ENCODE measurements around the gene KCNA5.

The KCNA5 gene

DNA sequence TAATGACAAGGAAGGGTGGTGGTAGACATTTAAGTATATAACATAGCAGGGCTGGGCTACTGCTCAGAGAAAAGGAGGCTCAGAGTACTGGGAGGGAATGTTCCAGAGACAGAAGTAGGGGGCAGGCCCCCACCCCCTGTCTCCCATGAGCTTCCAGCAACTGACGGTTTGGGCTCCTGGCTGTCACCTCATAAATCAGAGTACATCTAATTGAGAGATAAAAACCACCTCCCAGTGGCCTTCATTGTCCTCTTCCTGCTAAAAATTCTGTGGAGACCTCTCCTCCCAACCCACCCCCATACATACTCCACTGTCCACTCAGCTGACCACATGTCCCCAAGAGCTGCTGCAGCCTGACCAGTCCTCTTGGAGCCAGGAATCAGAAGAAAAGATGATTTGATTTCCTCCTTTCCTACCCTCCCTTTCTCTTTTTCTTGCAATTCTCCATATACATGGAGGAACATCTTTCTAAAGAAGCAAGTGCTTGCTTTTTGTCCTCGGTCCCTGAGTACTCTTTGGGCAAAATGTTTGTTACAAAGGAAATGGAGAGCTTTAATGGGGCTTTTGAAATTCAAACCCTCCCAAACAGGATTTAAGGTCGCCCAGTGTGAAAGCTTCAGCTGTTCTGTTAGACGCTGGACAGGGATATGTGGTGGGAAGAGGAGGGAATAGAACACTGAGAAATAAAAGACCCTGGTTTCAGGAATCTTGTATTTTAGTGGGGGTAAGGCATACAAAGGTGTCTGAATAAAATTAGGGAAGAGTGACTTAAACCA, 16.4 kb upstream of the KCNA5 start:
- DNase-seq: no peak

- no peak for DNase-seq
Measured at GRCh38 chr12:5030066-5030465, 13.6 kb upstream of the KCNA5 start.

DNA sequence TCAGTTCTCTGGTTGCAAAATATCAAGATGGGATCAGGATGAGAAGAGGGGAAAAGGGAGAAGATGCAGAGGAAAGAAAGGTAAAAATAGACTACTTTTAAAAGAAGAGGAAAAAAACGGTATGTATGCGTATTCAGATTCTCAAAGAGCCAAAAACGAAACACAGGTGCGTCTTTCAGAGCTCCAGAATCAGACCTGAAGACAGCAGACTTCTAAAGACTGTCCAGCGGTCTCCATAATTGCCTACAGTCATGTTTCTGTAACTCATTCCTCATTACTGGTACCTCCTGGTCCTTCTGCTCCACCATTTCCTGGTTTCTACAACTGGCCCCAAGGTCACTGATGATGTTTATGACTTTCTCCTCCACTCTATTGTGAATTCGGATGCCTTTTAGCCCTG, 12.4 kb upstream of the KCNA5 start:
- DNase-seq: no peak

GRCh38 chr12:5031958-5032357, 11.7 kb upstream of the KCNA5 start:
- no peak for DNase-seq

GRCh38 chr12:5032821-5033220, 10.9 kb upstream of the KCNA5 start:
- no peak for DNase-seq

DNA sequence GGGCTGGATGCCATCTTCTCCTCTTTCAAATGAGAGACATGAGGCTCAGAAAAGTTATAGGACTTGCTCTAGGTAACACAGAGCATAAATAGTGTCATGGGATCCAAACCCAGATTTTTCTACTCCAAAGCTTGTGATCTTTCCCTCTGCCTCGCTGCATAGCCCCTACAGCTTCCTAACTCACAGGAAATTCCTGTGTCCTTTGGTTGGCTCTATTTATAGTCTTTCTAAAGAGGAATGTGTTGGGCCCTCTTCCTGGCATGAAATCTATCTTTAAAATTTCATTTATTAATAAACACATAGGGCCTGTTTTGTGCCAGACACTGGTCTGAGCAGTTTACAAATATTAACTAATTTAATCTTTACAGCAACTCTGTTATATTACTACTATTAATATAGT, 9.8 kb upstream of the KCNA5 start:
- no peak for DNase-seq

- no peak for DNase-seq
Measured at GRCh38 chr12:5034603-5035002, 9.1 kb upstream of the KCNA5 start.

- no peak for DNase-seq
Measured at GRCh38 chr12:5035618-5036017, 8.1 kb upstream of the KCNA5 start.

DNA sequence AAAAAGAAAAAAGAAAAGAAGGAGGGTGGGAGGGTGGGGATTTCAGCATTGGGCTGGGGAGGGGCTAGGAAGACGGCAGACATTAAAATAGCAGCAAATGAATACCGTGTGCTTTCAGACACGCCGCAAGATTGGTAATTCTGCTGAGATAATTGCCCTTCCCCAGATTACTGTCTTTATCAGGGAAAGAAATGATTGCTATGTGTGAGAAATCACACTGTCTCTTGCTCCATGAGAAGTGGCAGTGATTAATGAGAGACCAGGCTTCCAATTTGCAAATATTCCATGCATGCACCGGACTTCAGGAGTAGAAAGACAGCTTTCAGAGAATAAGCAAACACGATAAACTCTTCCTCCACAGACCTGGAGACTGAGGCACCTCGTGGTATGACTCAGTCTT, 7.6 kb upstream of the KCNA5 start:
- DNase-seq: no peak

- DNase-seq: no peak
Measured at GRCh38 chr12:5037795-5038357, 5.8 kb upstream of the KCNA5 start.

DNA sequence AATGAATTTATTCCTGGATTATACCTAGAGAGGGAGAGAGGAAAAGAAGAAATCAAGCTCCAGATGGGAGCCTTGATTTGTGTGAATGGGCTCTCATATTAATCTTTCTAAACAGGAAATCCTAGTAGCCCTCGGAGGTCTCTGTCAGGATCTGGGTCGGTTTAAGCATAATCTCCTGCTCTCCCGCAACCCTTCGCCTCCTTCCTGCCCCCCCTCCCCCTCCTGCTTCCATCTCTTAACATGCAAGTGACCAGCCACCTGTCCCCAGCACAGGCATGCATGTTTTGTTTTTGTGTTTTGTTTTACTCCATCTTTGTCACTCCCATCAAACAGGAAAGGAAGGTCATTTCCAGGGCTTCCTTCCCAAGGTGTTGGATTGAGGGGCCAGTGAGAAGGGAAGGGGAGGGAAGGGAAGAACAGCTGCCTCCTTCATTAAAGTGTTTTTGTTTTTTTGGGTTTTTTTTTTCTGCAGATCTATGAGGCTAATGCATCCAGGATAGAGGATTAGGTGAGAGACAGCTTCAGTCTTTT, 4.8 kb upstream of the KCNA5 start:
- DNase-seq: no peak

DNA sequence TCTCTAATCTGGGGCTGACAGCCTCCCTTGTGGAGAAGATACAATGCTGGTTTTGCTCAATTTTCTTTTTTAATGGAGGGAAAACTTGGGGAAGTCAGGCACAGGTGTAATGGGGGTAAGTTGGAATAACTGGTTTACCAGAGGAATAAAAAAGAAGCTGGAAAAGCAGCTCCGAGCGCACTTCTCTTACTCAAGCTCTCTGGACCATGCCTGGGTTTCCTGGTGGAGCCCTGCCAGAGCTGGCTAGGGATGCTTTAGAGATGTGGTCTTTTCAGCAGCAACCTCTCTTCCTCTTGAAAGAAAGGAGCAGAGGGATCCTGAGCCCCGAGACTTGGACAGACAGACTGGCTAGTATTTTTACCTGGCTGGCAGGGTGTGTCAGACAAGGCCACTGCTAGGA, 3.9 kb upstream of the KCNA5 start:
- DNase-seq: no peak

DNA sequence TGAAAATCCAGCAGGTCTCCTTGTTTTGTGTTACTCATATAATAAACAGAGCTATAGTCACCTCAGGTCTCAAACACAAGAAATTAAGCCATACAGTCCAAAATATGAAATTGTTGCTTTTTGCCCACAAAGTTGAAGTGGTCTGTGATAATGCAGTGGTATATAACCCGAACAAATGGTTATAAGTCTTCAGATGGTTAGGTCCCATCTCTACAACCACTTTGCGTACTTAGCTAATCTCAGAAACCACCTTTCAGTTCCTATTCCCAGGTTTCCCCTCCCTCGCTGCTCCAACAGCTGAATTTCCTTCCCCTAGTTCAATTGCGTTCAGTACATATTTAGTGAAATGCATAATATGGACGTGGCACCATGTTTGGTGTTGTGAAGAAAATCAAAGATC, 3.3 kb upstream of the KCNA5 start:
- no peak for DNase-seq

GRCh38 chr12:5044420-5045295, 979 bp downstream of the KCNA5 start:
- DNase-seq: no peak

DNA sequence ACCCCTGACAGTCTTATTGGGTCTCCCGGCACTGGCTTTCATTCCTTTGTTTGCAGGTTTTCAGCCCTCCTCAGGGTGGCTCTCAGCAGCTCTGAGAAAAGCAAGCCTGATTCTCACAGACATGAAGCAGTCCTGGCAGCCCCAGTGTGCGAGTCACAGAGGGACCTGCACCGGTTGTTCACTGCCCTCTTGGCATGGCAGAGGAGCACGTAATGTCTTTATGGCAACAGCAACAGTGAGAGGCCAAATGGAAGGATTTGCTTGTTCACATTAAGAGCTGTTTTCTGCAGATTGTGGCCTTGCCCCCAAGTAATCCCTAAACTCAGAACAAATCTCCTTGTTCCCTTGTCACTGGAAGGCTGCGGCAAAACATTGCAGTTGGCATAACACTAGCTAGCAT, 3.4 kb downstream of the KCNA5 start:
- DNase-seq: no peak

DNA sequence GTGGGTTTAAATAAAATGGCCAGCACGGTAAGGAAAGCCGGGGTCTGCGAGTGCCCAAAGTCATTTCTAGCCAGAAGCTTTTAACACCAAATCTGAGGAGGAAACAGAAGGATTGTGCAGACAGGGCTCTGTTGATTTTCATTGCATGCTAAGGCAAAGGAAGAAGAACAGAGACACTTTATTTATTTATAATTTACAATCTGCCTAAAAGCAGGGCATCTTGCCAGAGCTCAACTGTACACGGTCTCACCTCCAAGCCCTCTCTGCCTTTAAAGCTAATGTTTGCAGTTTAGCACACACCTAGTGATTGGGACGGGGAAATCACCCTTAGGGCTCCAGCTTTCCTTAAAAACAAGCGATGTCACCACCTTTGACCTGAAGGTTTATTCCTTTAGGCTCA, 4.0 kb downstream of the KCNA5 start:
- no peak for DNase-seq

- no peak for DNase-seq
Measured at GRCh38 chr12:5050542-5050941, 6.9 kb downstream of the KCNA5 start.

DNA sequence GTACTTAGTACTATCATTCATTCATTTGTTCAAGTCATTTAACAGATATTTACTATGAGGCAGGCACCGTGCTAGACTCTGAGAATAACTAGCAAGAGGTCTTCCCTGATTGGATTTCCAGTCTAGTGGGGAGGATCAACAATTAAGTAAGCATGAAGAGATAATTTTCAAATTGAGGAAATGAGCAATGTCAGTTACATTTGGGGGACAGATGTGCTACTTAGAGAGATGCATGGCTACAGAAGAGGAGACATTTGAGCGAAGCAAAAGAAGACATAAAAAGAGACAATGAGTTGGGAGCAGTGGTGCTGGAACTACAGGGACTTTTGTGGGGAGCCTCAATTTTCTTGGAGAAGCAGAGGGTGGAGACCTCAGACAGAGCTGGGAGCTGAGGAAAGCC, 7.7 kb downstream of the KCNA5 start:
- DNase-seq: no peak

GRCh38 chr12:5051913-5052312, 8.2 kb downstream of the KCNA5 start:
- DNase-seq: no peak

DNA sequence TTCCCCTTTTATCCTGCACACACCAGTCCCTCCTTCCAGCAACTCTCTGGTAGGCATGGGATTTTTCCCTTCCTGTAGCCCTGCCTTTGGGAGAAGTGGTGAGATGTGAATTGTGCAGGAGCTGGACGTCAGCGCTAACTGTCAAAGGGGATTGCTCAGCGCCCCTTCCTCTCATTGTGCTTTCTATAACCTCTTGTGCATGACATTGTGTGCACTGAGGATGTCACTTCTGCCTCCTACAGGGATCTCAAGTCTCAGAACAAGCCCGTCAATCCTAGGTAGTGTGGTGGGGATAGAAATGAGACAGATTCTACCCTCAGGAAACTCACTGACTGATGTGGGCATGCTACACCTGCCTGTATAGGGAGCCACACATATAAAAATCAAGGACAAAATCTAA, 8.7 kb downstream of the KCNA5 start:
- no peak for DNase-seq

DNA sequence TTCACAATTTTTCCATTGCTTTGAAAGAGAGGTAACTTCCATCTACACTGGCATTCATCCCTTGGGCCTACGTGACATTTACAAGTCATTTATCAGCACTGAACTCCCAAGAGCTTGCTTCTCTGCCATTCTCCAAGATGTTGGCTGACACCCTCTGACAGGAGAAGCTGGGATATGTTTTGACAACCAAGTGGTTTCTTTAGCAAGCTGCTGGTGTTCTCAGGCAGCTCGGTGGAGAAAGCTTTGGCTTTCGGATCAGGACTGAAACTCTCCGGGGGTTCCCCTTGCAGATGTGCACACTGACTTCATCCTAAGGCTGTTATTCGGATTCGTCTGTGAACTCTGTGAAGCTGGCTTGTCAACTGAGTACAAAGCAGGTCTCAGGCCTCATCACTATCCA, 15.7 kb downstream of the KCNA5 start:
- DNase-seq: no peak

- no peak for DNase-seq
Measured at GRCh38 chr12:5060958-5061357, 17.3 kb downstream of the KCNA5 start.

DNA sequence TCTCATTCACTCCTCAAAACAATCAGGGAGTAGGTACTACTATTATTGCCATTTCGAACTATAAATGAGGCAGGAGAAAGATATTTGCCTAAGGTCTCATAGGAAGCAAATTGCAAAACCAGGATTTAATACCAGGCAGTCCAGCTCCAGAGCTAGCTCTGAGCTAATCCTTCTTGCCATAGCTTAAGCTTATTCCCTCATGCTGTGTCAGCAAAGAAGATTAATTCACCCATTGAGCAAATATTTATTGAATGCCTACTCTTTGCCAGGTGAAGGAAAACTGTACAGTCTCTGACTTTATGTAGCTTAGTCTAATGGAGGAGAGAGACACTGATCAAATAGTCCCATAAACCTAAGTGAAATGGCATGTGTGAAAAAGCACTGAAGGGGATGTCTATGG, 19.5 kb downstream of the KCNA5 start:
- DNase-seq: no peak

Data from hematopoietic multipotent progenitor cell treated with erythropoietin and hydrocortisone succinate and interleukin-3 and kit ligand, for 6 days (in vitro differentiated cells).